Neuronal stem cell (in vitro differentiated cells): ENCODE data around the gene CD177.
"Not testable (repeated sequence)": the region's sequence is repeated elsewhere in the genome, so short reads cannot be mapped to it uniquely, and the experiment has no call there.

Experiments used
- DNase-seq: peaks from one replicate; pipeline ENCODE4 v3.0.0-alpha.2; 2013; ENCODE audit warnings: low spot score
- H2AFZ ChIP-seq: one replicate; pipeline ENCODE4 v1.6.1; 2013; ENCODE audit warnings: mild to moderate bottlenecking, low read length, inconsistent platforms
- H2AK5ac ChIP-seq: 2 replicates; pipeline ENCODE4 v1.6.1; 2013; ENCODE audit warnings: low read depth, mild to moderate bottlenecking, inconsistent platforms, low read length, moderate library complexity, mixed read lengths
- H2BK120ac ChIP-seq: 2 replicates; pipeline ENCODE4 v1.6.1; 2013; ENCODE audit warnings: low read depth, mild to moderate bottlenecking, inconsistent platforms, low read length, moderate library complexity, mixed read lengths
- H2BK12ac ChIP-seq: one replicate; pipeline ENCODE4 v1.6.1; 2013; ENCODE audit warnings: low read length, inconsistent platforms
- H2BK15ac ChIP-seq: 2 replicates; pipeline ENCODE4 v1.6.1; 2013; ENCODE audit warnings: mild to moderate bottlenecking, low read length, inconsistent platforms, mixed read lengths
- H2BK5ac ChIP-seq: one replicate; pipeline ENCODE4 v1.6.1; 2013; ENCODE audit warnings: inconsistent platforms, mild to moderate bottlenecking, low read length, moderate library complexity
- H3K14ac ChIP-seq: one replicate; pipeline ENCODE4 v1.6.1; 2013; ENCODE audit warnings: low read length, inconsistent platforms
- H3K18ac ChIP-seq: 2 replicates; pipeline ENCODE4 v1.6.1; 2013; ENCODE audit warnings: low read length, inconsistent platforms
- H3K23ac ChIP-seq: 2 replicates; pipeline ENCODE4 v1.6.1; 2013; ENCODE audit warnings: low read depth, mild to moderate bottlenecking, mixed read lengths, low read length, inconsistent platforms; ENCODE audit not compliant: poor library complexity
- H3K27ac ChIP-seq: replicated peaks from 3 replicates; pipeline ENCODE4 v1.5.1; 2013; ENCODE audit warnings: low read length, inconsistent platforms
- H3K27me3 ChIP-seq, 3 experiments: 2 replicates each; pipeline ENCODE4 v1.6.1; 2013; ENCODE audit warnings: low read length in 3 of 3, mild to moderate bottlenecking in 2 of 3, inconsistent platforms in 1 of 3, low read depth in 1 of 3, mixed read lengths in 1 of 3, moderate library complexity in 1 of 3; ENCODE audit not compliant: control insufficient read depth in 3 of 3, insufficient read depth in 3 of 3
- H3K36me3 ChIP-seq, 2 donors: replicated peaks in 1 of 2; 2 replicates each; pipeline ENCODE4 v1.6.1; 2013; ENCODE audit warnings: low read length in 2 of 2; ENCODE audit not compliant: control insufficient read depth in 2 of 2, insufficient read depth in 2 of 2
- H3K4ac ChIP-seq: 2 replicates; pipeline ENCODE4 v1.6.1; 2013; ENCODE audit warnings: inconsistent platforms, mild to moderate bottlenecking, low read length, moderate library complexity
- H3K4me1 ChIP-seq, 2 donors: 1 replicate in 1 of 2; 2 replicates in 1 of 2; pipeline ENCODE4 v1.6.1; 2013; ENCODE audit warnings: low read length in 2 of 2, low read depth in 1 of 2; ENCODE audit not compliant: control insufficient read depth in 2 of 2, insufficient read depth in 1 of 2
- H3K4me2 ChIP-seq: one replicate; pipeline ENCODE4 v1.6.1; 2013; ENCODE audit warnings: mild to moderate bottlenecking, low read length, inconsistent platforms; ENCODE audit not compliant: insufficient read depth, poor library complexity, severe bottlenecking
- H3K4me3 ChIP-seq, 2 donors: 2 replicates each; pipeline ENCODE4 v1.5.1; 2013; ENCODE audit warnings: low read length in 2 of 2, mild to moderate bottlenecking in 2 of 2, inconsistent platforms in 1 of 2, moderate library complexity in 1 of 2
- H3K79me1 ChIP-seq: one replicate; pipeline ENCODE4 v1.6.1; 2013; ENCODE audit warnings: low read depth, mild to moderate bottlenecking, inconsistent platforms, low read length, moderate library complexity
- H3K9ac ChIP-seq: one replicate; pipeline ENCODE4 v1.6.1; 2013; ENCODE audit warnings: mild to moderate bottlenecking, low read depth, low read length, inconsistent platforms; ENCODE audit not compliant: poor library complexity
- H3K9me3 ChIP-seq, 2 donors: replicated peaks in 1 of 2; 2 replicates each; pipeline versions ENCODE3 to v1.6.1; 2013; ENCODE audit warnings: low read length in 2 of 2, mild to moderate bottlenecking in 2 of 2, inconsistent platforms in 1 of 2, low read depth in 1 of 2, mixed read lengths in 1 of 2, moderate library complexity in 1 of 2; ENCODE audit not compliant: control insufficient read depth in 2 of 2, insufficient read depth in 1 of 2
- H4K8ac ChIP-seq: one replicate; pipeline ENCODE4 v1.6.1; 2013; ENCODE audit warnings: low read depth, mild to moderate bottlenecking, inconsistent platforms, low read length, moderate library complexity
- H4K91ac ChIP-seq: one replicate; pipeline ENCODE4 v1.6.1; 2013; ENCODE audit warnings: low read length, low read depth, mild to moderate bottlenecking, inconsistent platforms; ENCODE audit not compliant: poor library complexity
- WGBS, 2 donors: extraction: QIAGEN DNeasy Blood & Tissue Kit; methylation state at CpG; one replicate each; pipeline ENCODE4 v1.1.7; 2013; ENCODE audit warnings: missing lambda C conversion rate in 2 of 2, mixed read lengths in 1 of 2; ENCODE audit not compliant: insufficient read length in 2 of 2, insufficient replicate concordance in 1 of 2; ENCODE audit errors: extremely low coverage in 2 of 2; 5-methylcytosine and 5-hydroxymethylcytosine counted together

Gene CD177

DNA sequence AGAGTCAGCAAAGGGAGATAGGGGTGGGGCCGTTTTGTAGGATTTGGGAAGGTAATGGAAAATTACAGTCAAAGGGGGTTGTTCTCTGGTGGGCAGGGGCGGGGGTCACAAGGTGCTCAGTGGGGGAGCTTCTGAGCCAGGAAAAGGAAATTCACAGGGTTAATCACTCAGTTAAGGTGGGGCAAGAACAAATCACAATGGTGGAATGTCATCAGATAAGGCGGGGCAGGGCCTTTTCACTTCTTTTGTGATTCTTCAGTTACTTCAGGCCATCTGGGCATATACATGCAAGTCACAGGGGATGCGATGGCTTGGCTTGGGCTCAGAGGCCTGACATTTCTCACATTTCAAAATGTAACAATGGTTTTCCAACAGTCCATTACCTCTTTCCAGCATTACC is 24.4 kb upstream of the CD177 start:
- not testable (repeated sequence) for DNase-seq, H2BK120ac ChIP-seq, H2BK12ac ChIP-seq, H3K9ac ChIP-seq, H2BK5ac ChIP-seq, H3K79me1 ChIP-seq, H3K14ac ChIP-seq, H3K36me3 ChIP-seq, H2BK15ac ChIP-seq, H2AFZ ChIP-seq, H3K9me3 ChIP-seq, H3K4me3 ChIP-seq, H4K91ac ChIP-seq, H3K18ac ChIP-seq, H4K8ac ChIP-seq, H2AK5ac ChIP-seq, H3K27ac ChIP-seq, H3K4ac ChIP-seq, H3K23ac ChIP-seq, H3K4me2 ChIP-seq, H3K4me1 ChIP-seq
- H3K27me3 ChIP-seq = peaks cover 0 to 14% (median 0%) of the 10 kb centered on the region in 3 experiments
- WGBS, 2 donors = no CpG with 5 or more reads among the region's 4 CpGs

DNA sequence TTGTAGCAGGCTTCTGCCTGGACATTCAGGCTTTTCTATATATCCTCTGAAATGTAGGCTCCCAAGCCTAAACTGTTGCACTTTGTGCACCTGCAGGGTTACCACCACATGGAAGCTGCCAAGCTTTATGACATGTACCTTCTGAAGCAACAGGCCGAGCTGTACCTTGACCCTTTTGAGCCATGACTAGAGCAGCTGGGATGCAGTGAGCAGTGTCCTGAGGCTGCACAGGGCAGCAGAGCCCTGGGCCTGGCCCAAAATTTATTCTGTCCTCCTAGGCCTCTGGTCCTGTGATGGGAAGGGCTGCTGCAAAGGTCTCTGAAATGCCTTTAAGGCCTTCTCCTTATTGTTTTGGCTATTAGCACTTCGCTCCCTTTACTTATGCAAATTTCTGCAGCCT is 23.5 kb upstream of the CD177 start:
- no peak overlapping the region for H2BK5ac ChIP-seq
- DNase-seq = no peak
- H3K4ac ChIP-seq = no peak overlapping the region
- H2AK5ac ChIP-seq = no peak overlapping the region
- H3K79me1 ChIP-seq = no peaks in the 10 kb centered on the region
- no peaks in the 10 kb centered on the region for H3K4me1 ChIP-seq
- H4K8ac ChIP-seq = no peak overlapping the region
- H3K27me3 ChIP-seq = peaks cover 0 to 14% (median 0%) of the 10 kb centered on the region in 3 experiments
- H3K4me2 ChIP-seq = no peak overlapping the region
- H2BK12ac ChIP-seq = no peak overlapping the region
- no peak overlapping the region for H3K18ac ChIP-seq
- WGBS, 2 donors = no CpG with 5 or more reads among the region's 2 CpGs
- H3K23ac ChIP-seq = no peak overlapping the region
- no peak overlapping the region for H3K4me3 ChIP-seq
- H3K27ac ChIP-seq = no peak overlapping the region
- H3K36me3 ChIP-seq = no peaks in the 10 kb centered on the region
- H4K91ac ChIP-seq = no peak overlapping the region
- no peak overlapping the region for H3K14ac ChIP-seq
- peaks cover 0 to 2% of the 10 kb centered on the region in 2 donors for H3K9me3 ChIP-seq
- no peak overlapping the region for H2AFZ ChIP-seq
- no peak overlapping the region for H2BK120ac ChIP-seq
- no peak overlapping the region for H3K9ac ChIP-seq
- no peak overlapping the region for H2BK15ac ChIP-seq

DNA sequence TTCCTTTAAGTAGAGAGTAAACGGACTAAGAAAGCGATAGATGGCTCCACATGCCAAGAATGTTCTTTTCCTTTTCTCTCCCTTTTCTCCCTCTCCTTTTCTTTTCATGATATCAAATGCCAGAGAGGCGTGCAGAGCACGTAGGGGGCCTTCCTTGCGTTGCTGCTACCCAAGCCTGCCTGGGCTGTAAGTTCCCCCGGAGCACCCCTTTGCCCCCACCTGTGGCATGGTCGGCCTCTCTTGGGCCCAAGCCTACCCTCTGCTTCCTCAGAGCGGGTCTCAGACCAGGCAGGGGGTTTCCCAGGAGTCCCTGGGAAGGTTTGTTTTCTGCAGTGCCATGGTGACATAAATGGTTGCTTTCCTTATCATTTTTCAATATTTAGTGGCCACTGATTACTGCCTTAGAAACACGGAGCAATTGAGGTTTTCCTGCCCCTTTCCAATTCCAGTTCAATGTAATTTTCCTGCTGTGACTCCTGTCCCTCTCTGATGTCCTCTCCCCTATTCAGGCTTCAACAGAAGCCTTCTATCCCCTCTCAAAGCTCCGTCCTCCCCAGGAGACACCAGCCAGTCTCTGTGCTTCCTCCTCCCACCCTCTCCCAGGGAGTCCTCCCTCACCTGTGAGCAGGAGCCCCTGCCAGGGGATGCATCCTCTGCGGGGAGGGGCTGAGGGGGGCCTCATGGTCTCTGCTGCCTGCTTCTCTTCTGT is 22.6 kb upstream of the CD177 start:
- Histone ChIP-seq H2BK5ac (no peak overlapping the region), H3K36me3 (no peaks in the 10 kb centered on the region)

DNA sequence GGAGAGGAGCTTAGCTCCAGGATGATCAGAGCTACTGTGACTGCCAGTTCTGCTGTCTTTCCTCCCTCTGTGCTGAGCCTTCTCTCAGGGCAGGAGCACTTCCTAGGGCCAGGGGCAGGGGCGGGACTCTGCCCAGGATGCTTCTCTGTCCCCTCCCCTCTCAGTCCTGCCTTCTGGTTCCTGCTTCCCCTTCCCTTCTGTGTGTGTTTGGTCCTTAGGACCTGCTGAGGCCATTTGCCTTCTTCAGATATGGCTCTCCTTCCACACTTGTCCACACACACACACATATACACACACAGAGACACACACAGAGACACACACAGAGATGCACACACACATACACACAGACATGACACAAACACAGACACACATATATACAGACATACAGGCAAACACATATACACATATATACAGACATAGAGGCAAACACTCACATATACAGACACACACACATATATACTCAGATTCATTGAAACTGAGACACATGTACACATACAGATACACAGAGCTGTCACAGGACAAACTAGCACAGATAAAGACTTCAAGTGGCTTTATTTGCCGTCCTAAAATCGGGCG is 22.0 kb upstream of the CD177 start:
- Histone ChIP-seq H3K4me3 (no peak overlapping the region), H3K14ac (no peak overlapping the region), H3K4me1 (no peaks in the 10 kb centered on the region), H2BK120ac (no peak overlapping the region), H3K4ac (no peak overlapping the region), H2BK12ac (no peak overlapping the region), H2AK5ac (no peak overlapping the region), H2BK15ac (no peak overlapping the region), H3K23ac (no peak overlapping the region), H3K9me3 (peaks cover 0 to 2% of the 10 kb centered on the region in 2 donors), H3K27ac (no peak overlapping the region), H3K36me3 (no peaks in the 10 kb centered on the region), H2BK5ac (no peak overlapping the region), H4K91ac (no peak overlapping the region), H3K27me3 (peaks cover 0 to 14% (median 0%) of the 10 kb centered on the region in 3 experiments), H2AFZ (no peak overlapping the region), H4K8ac (no peak overlapping the region), H3K18ac (no peak overlapping the region), H3K4me2 (no peak overlapping the region), H3K9ac (no peak overlapping the region), H3K79me1 (no peaks in the 10 kb centered on the region)
- no CpG with 5 or more reads among the region's 4 CpGs for WGBS, 2 donors
- no peak for DNase-seq

More for the DNA sequence above, 22.6 kb upstream of the CD177 start:
- Histone ChIP-seq H2BK15ac (no peak overlapping the region), H3K14ac (no peak overlapping the region), H3K23ac (no peak overlapping the region), H2AFZ (no peak overlapping the region), H3K9ac (no peak overlapping the region), H3K18ac (no peak overlapping the region), H3K4me1 (no peaks in the 10 kb centered on the region), H3K79me1 (no peaks in the 10 kb centered on the region), H3K27ac (no peak overlapping the region), H4K91ac (no peak overlapping the region), H3K4me3 (no peak overlapping the region), H3K4me2 (no peak overlapping the region), H3K4ac (no peak overlapping the region), H3K27me3 (peaks cover 0 to 14% (median 0%) of the 10 kb centered on the region in 3 experiments), H3K9me3 (peaks cover 0 to 2% of the 10 kb centered on the region in 2 donors), H2BK120ac (no peak overlapping the region), H4K8ac (no peak overlapping the region), H2AK5ac (no peak overlapping the region), H2BK12ac (no peak overlapping the region)
- no CpG with 5 or more reads among the region's 11 CpGs for WGBS, 2 donors
- no peak for DNase-seq
